ENCODE measurements around the gene DHRS11. TPM values are rescaled to one million over a fixed set of nuclear protein-coding genes. Genes with fewer than 3 reads are reported as not detected.

The DHRS11 gene
- total RNA-seq, result 5.7 TPM

- peak; percentile 15 for DNase-seq
Observed at GRCh38 chr17:36591434-36592315, at the start of gene DHRS11. Gene DHRS11, plus strand, starts transcription at chr17:36591879. Its CDS starts 131 bp downstream, at chr17:36592010.

GRCh38 chr17:36542755-36543154 lies 48.9 kb upstream of the DHRS11 start:
- DNase-seq, result no peak

GRCh38 chr17:36544044-36544306 lies 47.7 kb upstream of the DHRS11 start:
- peak; percentile 30 for DNase-seq

- peak; percentile 91 for DNase-seq
Observed at GRCh38 chr17:36544307-36545076, 47.2 kb upstream of the DHRS11 start, which contains the start of gene GGNBP2. Gene GGNBP2, plus strand, starts transcription at chr17:36544919. Its CDS starts 806 bp downstream, at chr17:36545725.

- no peak for DNase-seq
Observed at GRCh38 chr17:36545077-36545464, 46.6 kb upstream of the DHRS11 start.

GRCh38 chr17:36545465-36546417 lies 45.9 kb upstream of the DHRS11 start:
- DNase-seq, result peak; percentile 97

GRCh38 chr17:36546418-36547093 lies 45.1 kb upstream of the DHRS11 start:
- no peak for DNase-seq

GRCh38 chr17:36547776-36548175 lies 43.9 kb upstream of the DHRS11 start:
- no peak for DNase-seq

- DNase-seq, result no peak
Observed at GRCh38 chr17:36550491-36551417, 40.9 kb upstream of the DHRS11 start.

GRCh38 chr17:36553459-36553858 lies 38.2 kb upstream of the DHRS11 start:
- DNase-seq, result no peak

GRCh38 chr17:36566081-36566480 lies 25.6 kb upstream of the DHRS11 start:
- DNase-seq, result no peak

GRCh38 chr17:36575028-36575427 lies 16.7 kb upstream of the DHRS11 start:
- DNase-seq, result no peak

- no peak for DNase-seq
Observed at GRCh38 chr17:36576793-36577192, 14.9 kb upstream of the DHRS11 start.

- no peak for DNase-seq
Observed at GRCh38 chr17:36578671-36579070, 13.0 kb upstream of the DHRS11 start.

GRCh38 chr17:36583787-36584186 lies 7.9 kb upstream of the DHRS11 start:
- DNase-seq, result no peak

GRCh38 chr17:36586138-36586537 lies 5.5 kb upstream of the DHRS11 start:
- DNase-seq, result no peak

GRCh38 chr17:36590082-36590481 lies 1.6 kb upstream of the DHRS11 start:
- no peak for DNase-seq

GRCh38 chr17:36592316-36592715 lies 637 bp downstream of the DHRS11 start:
- no peak for DNase-seq

- DNase-seq, result no peak
Observed at GRCh38 chr17:36592716-36593321, 1.1 kb downstream of the DHRS11 start.

GRCh38 chr17:36593656-36594316 lies 2.1 kb downstream of the DHRS11 start:
- no peak for DNase-seq
